ENCODE data around the gene PARVB. TPM values are rescaled to one million over a fixed set of nuclear protein-coding genes. Genes with fewer than 3 reads are reported as not detected.

PARVB gene
- total and polyA plus RNA-seq, 2 donors (not counting 3 experiments of a cell fraction or from before 2014, with no cell fraction given), result 155 to 162 TPM

GRCh38 chr22:43999378-43999777, 24.7 kb upstream of the PARVB start:
- intact Hi-C loops (cut with micrococcal nuclease) (no loop called here), dilution Hi-C loops (cut with MboI; ENCODE audit: extremely low pct_ligation_motif_present, low sequenced_read_pairs) (no loop called here)
- Histone ChIP-seq H3K4me1 (ENCODE audit: control insufficient read depth, extremely low read depth, insufficient read depth, low read length) (peaks cover 20% of the 10 kb centered on the region), H3K9me1 (replicated peaks; ENCODE audit: control insufficient read depth, extremely low read depth, insufficient read depth, low read length) (no peaks in the 10 kb centered on the region), H3K36me3 (ENCODE audit: control insufficient read depth in 2 of 2, extremely low read depth in 1 of 2, insufficient read depth in 2 of 2, low read length in 2 of 2) (peaks cover 8 to 14% of the 10 kb centered on the region in 2 experiments), H3K4me2 (ENCODE audit: insufficient read depth, low read length) (no peak overlapping the region), H3K9ac (replicated peaks; ENCODE audit: extremely low read depth, insufficient read depth, low read length) (no peak overlapping the region), H3K27ac (ENCODE audit: insufficient read depth, low read depth, low read length) (no peak overlapping the region), H3K9me3 (replicated peaks; ENCODE audit: control insufficient read depth, insufficient read depth, low read length) (no peaks in the 10 kb centered on the region), H3K4me3 (replicated peaks in 1 of 3; ENCODE audit: insufficient read depth in 1 of 3, low read depth in 1 of 3, low read length in 3 of 3) (no peak overlapping the region), H3K79me2 (ENCODE audit: control insufficient read depth, insufficient read depth, low read length) (peaks cover 1% of the 10 kb centered on the region), H2AFZ (ENCODE audit: low read depth, low read length) (no peak overlapping the region), H3K27me3 (ENCODE audit: control insufficient read depth in 2 of 2, insufficient read depth in 2 of 2, low read length in 2 of 2) (no peaks in the 10 kb centered on the region), H4K20me1 (replicated peaks; ENCODE audit: control insufficient read depth, extremely low read depth, insufficient read depth, low read length) (no peaks in the 10 kb centered on the region)
- ChIA-PET POLR2A (no interaction called here), CTCF (interaction anchor here (1.5 to 3.0 kb wide), 3 partner anchors 15 to 86 kb away, joined by 7 to 30 read pairs (median 13); no protein-coding TSS in a partner anchor)
- FAIRE-seq (no peak), DNase-seq (ENCODE audit: low read depth, low spot score) (no peak)
- TF ChIP-seq MYC (IDR thresholded peaks at IDR 0.05; ENCODE audit: low read depth, low read length), result no peak
- TF ChIP-seq GATA2 (IDR thresholded peaks at IDR 0.05; ENCODE audit: insufficient read depth, insufficient read length, low read depth, low read length), result no peak
- no peak for TF ChIP-seq POLR2AphosphoS5 (IDR thresholded peaks at IDR 0.05; ENCODE audit: insufficient read depth, low read depth, low read length)
- no peak for TF ChIP-seq JUN (IDR thresholded peaks at IDR 0.05; ENCODE audit: borderline replicate concordance, insufficient read depth, insufficient read length, low read depth)
- TF ChIP-seq POLR2A (IDR thresholded peaks at IDR 0.05; ENCODE audit: low read depth, low read length), result no peak
- TF ChIP-seq CTCF (IDR thresholded peaks at IDR 0.05; ENCODE audit: extremely low read depth in 1 of 2, insufficient read depth in 1 of 2, low read depth in 1 of 2, low read length in 2 of 2), result no peak
- TF ChIP-seq EZH2 (IDR thresholded peaks at IDR 0.05; ENCODE audit: borderline replicate concordance, low read depth, low read length, severe bottlenecking), result no peak
- no peak for TF ChIP-seq MAX (IDR thresholded peaks at IDR 0.05; ENCODE audit: insufficient read depth, insufficient read length)
- TF ChIP-seq FOS (IDR thresholded peaks at IDR 0.05; ENCODE audit: borderline replicate concordance, insufficient read depth, low read length), result no peak
- no TSS peak for BruUV-seq (replicated peaks)

All from endothelial cell of umbilical vein (primary cell).